Measurements from ENCODE around the gene RRAD. TPM values are rescaled to one million over a fixed set of nuclear protein-coding genes. Genes with fewer than 3 reads are reported as not detected.

Gene RRAD
- polyA plus RNA-seq, 1 experiment, result 3.8 TPM

DNA sequence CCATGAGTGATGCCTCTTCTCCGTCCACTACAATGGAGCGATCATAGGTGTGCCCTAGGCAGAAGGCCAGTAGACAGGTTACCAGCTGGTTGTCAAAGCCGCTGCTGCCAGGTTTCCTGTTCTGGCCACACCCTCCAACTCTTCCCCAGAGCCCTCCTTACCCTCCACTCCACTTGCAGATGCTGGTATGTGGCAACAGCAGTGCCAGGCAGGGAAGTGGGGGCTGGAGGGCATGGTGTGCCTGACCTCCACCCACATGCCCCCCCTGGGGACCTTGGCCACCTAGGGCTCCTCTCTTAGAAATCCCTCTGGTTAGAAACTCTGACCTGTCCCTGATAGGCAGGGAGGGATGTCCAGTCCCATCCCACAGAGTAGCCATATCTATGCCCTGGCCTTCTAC lies 1.5 kb downstream of the RRAD start:
- CTCF ChIA-PET, result interaction anchor here (5.4 kb wide), 1 partner anchor 27 kb away, joined by 118 read pairs; no protein-coding TSS in a partner anchor
- H3K4me3 ChIP-seq (ENCODE audit: low read depth, low read length), result no peak overlapping the region
- TF ChIP-seq, protein P1, sequence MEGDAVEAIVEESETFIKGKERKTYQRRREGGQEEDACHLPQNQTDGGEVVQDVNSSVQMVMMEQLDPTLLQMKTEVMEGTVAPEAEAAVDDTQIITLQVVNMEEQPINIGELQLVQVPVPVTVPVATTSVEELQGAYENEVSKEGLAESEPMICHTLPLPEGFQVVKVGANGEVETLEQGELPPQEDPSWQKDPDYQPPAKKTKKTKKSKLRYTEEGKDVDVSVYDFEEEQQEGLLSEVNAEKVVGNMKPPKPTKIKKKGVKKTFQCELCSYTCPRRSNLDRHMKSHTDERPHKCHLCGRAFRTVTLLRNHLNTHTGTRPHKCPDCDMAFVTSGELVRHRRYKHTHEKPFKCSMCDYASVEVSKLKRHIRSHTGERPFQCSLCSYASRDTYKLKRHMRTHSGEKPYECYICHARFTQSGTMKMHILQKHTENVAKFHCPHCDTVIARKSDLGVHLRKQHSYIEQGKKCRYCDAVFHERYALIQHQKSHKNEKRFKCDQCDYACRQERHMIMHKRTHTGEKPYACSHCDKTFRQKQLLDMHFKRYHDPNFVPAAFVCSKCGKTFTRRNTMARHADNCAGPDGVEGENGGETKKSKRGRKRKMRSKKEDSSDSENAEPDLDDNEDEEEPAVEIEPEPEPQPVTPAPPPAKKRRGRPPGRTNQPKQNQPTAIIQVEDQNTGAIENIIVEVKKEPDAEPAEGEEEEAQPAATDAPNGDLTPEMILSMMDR (IDR thresholded peaks at IDR 0.05; ENCODE audit: insufficient read depth, low read depth, low read length), result no peak
- POLR2A ChIA-PET, result no interaction called here
- no peak for DNase-seq (ENCODE audit: low read depth)
- H3K36me3 ChIP-seq (ENCODE audit: control insufficient read depth, insufficient read depth, low read length), result no peaks in the 10 kb centered on the region
- H3K27me3 ChIP-seq (ENCODE audit: control insufficient read depth, insufficient read depth, low read length), result peaks cover 16% of the 10 kb centered on the region

DNA sequence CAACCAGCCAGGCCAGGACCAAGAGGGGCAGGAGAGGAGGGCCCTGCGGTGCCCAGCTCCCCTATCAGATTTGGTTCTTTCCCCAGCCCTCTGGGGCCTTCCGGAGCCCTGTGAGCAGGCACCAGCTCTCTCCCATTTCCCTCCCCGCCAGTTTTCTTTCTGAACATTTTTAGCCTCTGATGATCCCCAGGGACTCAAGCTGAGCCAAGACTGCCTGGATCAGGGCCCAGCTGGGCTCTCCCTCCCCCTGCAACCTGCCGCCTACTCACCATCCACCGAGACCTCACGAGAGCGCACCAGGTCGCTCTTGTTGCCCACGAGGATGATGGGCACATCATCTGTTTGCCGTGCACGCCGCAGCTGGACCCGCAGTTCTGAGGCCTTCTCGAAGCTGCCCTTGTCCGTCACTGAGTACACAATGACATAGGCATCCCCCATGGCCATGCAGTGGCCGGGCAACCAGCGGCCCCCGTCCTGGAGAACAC lies 2.0 kb downstream of the RRAD start:
- ChIA-PET CTCF (interaction anchor here (1.4 kb wide), 1 partner anchor 10 kb away, joined by 4 read pairs; no protein-coding TSS in a partner anchor), POLR2A (no interaction called here)
- TF ChIP-seq, protein P1 (IDR thresholded peaks at IDR 0.05; ENCODE audit: insufficient read depth, low read depth, low read length), result no peak
- H3K4me3 ChIP-seq (ENCODE audit: low read depth, low read length), result no peak overlapping the region
- DNase-seq (ENCODE audit: low read depth), result no peak
- H3K36me3 ChIP-seq (ENCODE audit: control insufficient read depth, insufficient read depth, low read length), result no peaks in the 10 kb centered on the region
- peaks cover 16% of the 10 kb centered on the region for H3K27me3 ChIP-seq (ENCODE audit: control insufficient read depth, insufficient read depth, low read length)

DNA sequence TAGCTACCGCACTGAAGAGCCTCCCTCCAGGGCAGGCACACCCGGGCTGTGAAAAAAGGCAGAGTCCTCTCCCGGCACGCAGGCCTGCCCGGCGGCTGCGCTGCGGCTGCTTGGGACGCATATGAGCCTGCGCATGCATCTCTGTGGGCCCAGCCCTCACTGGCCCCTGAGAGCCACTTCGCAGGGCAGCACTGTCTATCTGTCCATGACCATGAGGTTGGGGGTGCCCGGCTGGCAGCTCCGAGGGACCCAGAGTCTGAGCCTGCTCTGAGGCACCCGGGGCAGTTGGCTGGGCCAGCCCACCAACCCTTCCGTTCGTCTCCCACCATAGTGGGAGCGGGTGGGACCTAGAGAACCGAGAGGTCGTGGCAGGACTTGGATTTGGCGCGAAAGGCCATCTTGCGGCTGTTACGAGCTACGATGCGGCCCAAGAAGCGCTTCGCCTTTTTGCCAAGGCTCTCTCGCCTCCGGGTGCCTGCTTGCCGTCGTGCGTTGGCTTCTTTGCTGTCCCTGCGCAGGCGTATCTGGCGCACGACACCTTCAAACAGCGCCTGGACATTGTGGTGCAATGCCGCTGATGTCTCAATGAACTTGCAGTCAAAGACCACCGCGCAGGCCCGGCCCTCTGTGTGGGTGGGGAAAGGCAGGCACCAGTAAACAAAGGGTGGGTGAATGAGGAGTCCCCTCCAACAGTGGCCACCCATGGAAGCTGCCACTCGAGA lies 3.4 kb downstream of the RRAD start:
- CTCF ChIA-PET, result interaction anchor here (0.6 to 4.5 kb wide), 5 partner anchors 9 to 27 kb away, joined by 3 to 30 read pairs (median 8); no protein-coding TSS in a partner anchor
- TF ChIP-seq, protein P1 (IDR thresholded peaks at IDR 0.05; ENCODE audit: insufficient read depth, low read depth, low read length), result no peak
- peaks cover 16% of the 10 kb centered on the region for H3K27me3 ChIP-seq (ENCODE audit: control insufficient read depth, insufficient read depth, low read length)
- POLR2A ChIA-PET, result no interaction called here
- H3K4me3 ChIP-seq (ENCODE audit: low read depth, low read length), result no peak overlapping the region
- no peaks in the 10 kb centered on the region for H3K36me3 ChIP-seq (ENCODE audit: control insufficient read depth, insufficient read depth, low read length)
- DNase-seq (ENCODE audit: low read depth), result no peak

DNA sequence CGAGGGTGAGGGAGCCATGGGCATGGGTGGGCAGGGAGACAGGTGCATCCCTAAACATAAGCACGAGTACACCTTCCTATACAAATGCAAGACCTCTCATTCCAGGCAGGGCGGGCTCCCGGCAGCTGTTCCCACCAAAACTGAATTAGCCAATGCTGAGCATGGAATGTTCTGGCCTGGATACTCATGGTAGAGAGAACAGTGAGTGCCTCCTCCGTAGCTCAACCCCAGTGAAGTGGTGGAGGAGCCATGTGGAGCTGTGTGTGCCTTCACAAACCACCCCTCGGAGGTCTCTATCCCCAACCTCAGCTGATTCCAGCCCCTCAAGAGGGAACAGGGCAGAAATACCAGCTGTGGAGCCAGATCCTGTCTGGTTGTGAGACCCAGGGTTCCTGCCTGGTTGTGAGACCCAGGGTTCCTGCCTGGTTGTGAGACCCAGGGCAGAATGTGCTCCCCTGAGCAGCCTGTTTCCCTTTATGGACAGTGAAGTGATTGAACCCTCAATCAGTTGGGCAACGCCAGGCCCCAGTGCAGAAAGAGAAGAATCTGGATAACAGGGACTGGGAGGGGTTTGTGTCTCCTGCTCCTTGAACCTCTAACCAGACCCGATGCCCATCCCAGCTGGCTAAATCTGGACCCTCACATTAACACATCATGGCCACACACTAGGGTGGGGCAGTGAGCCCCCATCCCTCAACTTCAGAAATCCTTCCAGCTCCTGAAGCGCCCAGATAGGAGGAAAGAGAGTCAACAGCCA lies 4.2 kb downstream of the RRAD start:
- Histone ChIP-seq H3K36me3 (ENCODE audit: control insufficient read depth, insufficient read depth, low read length) (no peaks in the 10 kb centered on the region), H3K4me3 (ENCODE audit: low read depth, low read length) (no peak overlapping the region), H3K27me3 (ENCODE audit: control insufficient read depth, insufficient read depth, low read length) (peaks cover 18% of the 10 kb centered on the region)
- no peak for DNase-seq (ENCODE audit: low read depth)
- ChIA-PET POLR2A (no interaction called here), CTCF (interaction anchor here (1.8 to 4.5 kb wide), 3 partner anchors 11 to 26 kb away, joined by 8 to 30 read pairs (median 20); no protein-coding TSS in a partner anchor)
- TF ChIP-seq, protein P1 (IDR thresholded peaks at IDR 0.05; ENCODE audit: insufficient read depth, low read depth, low read length), result no peak

DNA sequence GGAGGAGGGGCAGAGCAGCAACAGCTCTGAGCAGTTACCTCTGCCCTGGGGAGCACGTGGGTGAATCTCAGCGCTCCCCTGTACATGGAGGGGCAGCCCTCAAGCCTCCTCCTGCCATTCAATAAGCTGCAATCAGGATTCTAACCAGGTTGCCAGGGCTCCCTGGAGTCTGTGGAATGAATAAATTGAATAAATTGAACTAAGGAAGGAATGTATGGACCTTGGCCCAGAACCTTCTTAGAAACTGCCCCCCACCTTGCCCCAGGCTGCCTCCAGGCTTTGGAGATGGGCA lies 5.1 kb downstream of the RRAD start:
- Histone ChIP-seq H3K4me3 (ENCODE audit: low read depth, low read length) (no peak overlapping the region), H3K27me3 (ENCODE audit: control insufficient read depth, insufficient read depth, low read length) (peaks cover 20% of the 10 kb centered on the region), H3K36me3 (ENCODE audit: control insufficient read depth, insufficient read depth, low read length) (no peaks in the 10 kb centered on the region)
- ChIA-PET CTCF (interaction anchor here (1.6 to 4.5 kb wide), 3 partner anchors 11 to 25 kb away, joined by 12 to 30 read pairs (median 20); no protein-coding TSS in a partner anchor), POLR2A (no interaction called here)
- no peak for DNase-seq (ENCODE audit: low read depth)
- TF ChIP-seq, protein P1 (IDR thresholded peaks at IDR 0.05; ENCODE audit: insufficient read depth, low read depth, low read length), result no peak
